A673 (cell line): ENCODE data around the gene WBP2NL.

Source experiments
- EZH2 ChIP-seq: fragments of 200-600 bp; sonication (generic); IDR thresholded peaks from 2 replicates; pipeline ENCODE4 v1.6.1; 2017; ENCODE audit warnings: borderline replicate concordance, low read depth, mild to moderate bottlenecking, mixed read lengths, antibody characterized with exemption, low read length; ENCODE audit not compliant: poor library complexity, severe bottlenecking
- TF ChIP-seq, protein P1 (sequence below): fragments of 300-800, 200-600 bp; sonication (generic); conservative IDR thresholded peaks from 2 replicates; pipeline ENCODE4 v1.5.1; 2017; ENCODE audit warnings: low read depth, mild to moderate bottlenecking, antibody characterized with exemption, low read length, moderate library complexity, mixed read lengths

- TF ChIP-seq EZH2, result no peak
- TF ChIP-seq, protein P1, sequence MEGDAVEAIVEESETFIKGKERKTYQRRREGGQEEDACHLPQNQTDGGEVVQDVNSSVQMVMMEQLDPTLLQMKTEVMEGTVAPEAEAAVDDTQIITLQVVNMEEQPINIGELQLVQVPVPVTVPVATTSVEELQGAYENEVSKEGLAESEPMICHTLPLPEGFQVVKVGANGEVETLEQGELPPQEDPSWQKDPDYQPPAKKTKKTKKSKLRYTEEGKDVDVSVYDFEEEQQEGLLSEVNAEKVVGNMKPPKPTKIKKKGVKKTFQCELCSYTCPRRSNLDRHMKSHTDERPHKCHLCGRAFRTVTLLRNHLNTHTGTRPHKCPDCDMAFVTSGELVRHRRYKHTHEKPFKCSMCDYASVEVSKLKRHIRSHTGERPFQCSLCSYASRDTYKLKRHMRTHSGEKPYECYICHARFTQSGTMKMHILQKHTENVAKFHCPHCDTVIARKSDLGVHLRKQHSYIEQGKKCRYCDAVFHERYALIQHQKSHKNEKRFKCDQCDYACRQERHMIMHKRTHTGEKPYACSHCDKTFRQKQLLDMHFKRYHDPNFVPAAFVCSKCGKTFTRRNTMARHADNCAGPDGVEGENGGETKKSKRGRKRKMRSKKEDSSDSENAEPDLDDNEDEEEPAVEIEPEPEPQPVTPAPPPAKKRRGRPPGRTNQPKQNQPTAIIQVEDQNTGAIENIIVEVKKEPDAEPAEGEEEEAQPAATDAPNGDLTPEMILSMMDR, result no peak
Measured at GRCh38 chr22:41964112-41964491, 34.5 kb upstream of the WBP2NL start.
